ENCODE data around the gene RAB8B.
A peak's percentile ranks its signal among the peaks of the same experiment; 100 is the strongest.

DNA sequence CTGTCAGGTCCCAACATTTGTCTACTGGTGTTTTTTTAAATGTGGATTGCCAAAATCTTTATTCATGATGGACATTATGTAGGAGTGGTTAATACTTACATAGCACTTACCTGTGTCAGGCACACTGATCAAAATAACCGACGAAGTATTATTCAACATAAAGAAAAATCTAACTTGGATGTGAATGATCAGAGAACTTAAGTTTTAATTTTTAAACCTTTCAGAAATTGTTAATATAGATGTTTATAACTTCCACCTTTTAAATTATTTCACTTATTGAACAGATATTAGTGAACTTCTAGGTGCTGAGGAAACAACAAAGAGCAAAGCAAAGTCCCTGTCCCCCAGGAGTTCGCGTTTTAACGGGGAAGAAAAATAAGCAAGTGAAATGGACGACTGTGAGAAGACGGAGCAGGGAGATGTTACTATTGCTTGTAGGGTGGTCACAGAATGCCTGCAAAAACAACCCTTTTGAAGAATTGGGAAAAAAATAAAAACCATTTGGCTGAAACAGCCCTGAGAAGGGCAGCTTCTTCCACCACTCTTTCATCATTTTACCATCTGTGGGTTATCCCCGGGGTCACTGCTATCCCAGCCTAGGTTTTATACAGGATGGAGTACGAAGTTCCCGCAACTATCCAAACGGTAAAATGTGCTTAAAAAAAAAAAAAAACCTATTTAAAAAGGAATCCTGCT, 87.1 kb downstream of the RAB8B start:
- TF ChIP-seq POLR2AphosphoS5 (IDR thresholded peaks at IDR 0.05; ENCODE audit: low read depth, low read length) (0 out of 2 replicates have a peak, but pooled peaks have one; percentile 6), TAF1 (IDR thresholded peaks at IDR 0.05; ENCODE audit: borderline replicate concordance, insufficient read depth, low read length) (no peak)
- TF ChIP-seq, protein P1, sequence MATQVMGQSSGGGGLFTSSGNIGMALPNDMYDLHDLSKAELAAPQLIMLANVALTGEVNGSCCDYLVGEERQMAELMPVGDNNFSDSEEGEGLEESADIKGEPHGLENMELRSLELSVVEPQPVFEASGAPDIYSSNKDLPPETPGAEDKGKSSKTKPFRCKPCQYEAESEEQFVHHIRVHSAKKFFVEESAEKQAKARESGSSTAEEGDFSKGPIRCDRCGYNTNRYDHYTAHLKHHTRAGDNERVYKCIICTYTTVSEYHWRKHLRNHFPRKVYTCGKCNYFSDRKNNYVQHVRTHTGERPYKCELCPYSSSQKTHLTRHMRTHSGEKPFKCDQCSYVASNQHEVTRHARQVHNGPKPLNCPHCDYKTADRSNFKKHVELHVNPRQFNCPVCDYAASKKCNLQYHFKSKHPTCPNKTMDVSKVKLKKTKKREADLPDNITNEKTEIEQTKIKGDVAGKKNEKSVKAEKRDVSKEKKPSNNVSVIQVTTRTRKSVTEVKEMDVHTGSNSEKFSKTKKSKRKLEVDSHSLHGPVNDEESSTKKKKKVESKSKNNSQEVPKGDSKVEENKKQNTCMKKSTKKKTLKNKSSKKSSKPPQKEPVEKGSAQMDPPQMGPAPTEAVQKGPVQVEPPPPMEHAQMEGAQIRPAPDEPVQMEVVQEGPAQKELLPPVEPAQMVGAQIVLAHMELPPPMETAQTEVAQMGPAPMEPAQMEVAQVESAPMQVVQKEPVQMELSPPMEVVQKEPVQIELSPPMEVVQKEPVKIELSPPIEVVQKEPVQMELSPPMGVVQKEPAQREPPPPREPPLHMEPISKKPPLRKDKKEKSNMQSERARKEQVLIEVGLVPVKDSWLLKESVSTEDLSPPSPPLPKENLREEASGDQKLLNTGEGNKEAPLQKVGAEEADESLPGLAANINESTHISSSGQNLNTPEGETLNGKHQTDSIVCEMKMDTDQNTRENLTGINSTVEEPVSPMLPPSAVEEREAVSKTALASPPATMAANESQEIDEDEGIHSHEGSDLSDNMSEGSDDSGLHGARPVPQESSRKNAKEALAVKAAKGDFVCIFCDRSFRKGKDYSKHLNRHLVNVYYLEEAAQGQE (IDR thresholded peaks at IDR 0.05; ENCODE audit: insufficient read depth in 1 of 2, low read depth in 2 of 2, low read length in 2 of 2), result no peak
